GM21526 (cell line): Measurements from ENCODE around the gene PRH1.

Experiments used
- ATAC-seq: cut with Tn5 transposase; IDR thresholded peaks from one replicate; pipeline ENCODE4 v1.9.1; 2021; ENCODE audit warnings: moderate library complexity; ENCODE audit not compliant: unreplicated experiment, low FRiP score

The PRH1 gene

DNA sequence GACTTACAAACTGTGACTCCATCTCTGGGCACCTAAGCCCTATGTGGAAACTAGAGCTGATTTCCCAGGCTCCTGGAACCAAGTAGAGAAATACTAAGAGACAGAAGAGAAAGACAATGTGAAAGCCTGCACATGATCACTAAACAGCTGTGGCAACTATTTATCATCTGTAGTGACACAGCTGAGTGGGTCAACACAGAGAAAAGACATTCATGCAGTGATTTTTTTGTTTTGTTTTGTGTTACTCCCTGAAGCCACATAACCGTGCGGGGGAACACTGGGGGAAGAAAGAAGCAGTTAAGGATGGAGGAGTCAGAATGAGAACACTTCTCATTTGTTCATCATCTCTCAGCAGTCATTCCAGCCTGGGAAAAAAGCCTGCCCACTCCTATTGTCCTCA is 36.3 kb downstream of the PRH1 start:
- no peak for ATAC-seq

GRCh38 chr12:10842862-10843261 is 41.2 kb downstream of the PRH1 start:
- no peak for ATAC-seq

DNA sequence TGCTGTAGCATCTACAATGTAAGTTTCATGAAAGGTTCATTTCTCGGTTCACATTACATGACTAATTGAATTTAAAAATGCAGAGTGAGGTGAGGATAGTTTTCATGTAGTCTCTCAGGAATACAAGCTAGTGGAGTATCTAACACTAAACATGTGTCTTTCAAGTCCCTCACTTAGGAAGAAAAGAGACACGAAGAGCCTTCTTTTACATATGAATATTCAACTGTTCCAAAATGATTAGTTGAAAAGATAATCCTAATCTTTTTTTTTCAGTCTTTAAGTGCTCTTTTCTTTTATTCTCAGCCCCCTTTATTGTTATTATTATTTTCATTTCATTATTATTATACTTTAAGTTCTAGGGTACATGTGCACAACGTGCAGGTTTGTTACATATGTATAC is 45.6 kb downstream of the PRH1 start:
- no peak for ATAC-seq
